ENCODE measurements around the gene REXO1.
A peak's percentile ranks its signal among the peaks of the same experiment; 100 is the strongest.
"Not testable (repeated sequence)": the region's sequence is repeated elsewhere in the genome, so short reads cannot be mapped to it uniquely, and the experiment has no call there.

REXO1 gene

GRCh38 chr19:1875265-1875645 is 27.0 kb upstream of the REXO1 start:
- not testable (repeated sequence) for DNase-seq

- DNase-seq: no peak
These were observed 26.4 kb upstream of the REXO1 start for GRCh38 chr19:1874554-1875185.

- no peak for DNase-seq
These were observed 25.5 kb upstream of the REXO1 start for GRCh38 chr19:1873524-1874473.

GRCh38 chr19:1872807-1873523 is 24.7 kb upstream of the REXO1 start:
- DNase-seq: no peak

- no peak for DNase-seq
These were observed 23.3 kb upstream of the REXO1 start for GRCh38 chr19:1871630-1872029.

- no peak for DNase-seq
These were observed 22.9 kb upstream of the REXO1 start for GRCh38 chr19:1871140-1871597.

GRCh38 chr19:1868971-1869370 is 20.7 kb upstream of the REXO1 start:
- DNase-seq: no peak

GRCh38 chr19:1867349-1867724 is 19.1 kb upstream of the REXO1 start:
- DNase-seq: no peak

- DNase-seq: no peak
These were observed 18.5 kb upstream of the REXO1 start for GRCh38 chr19:1866693-1867348.

GRCh38 chr19:1865172-1866010 is 17.1 kb upstream of the REXO1 start:
- DNase-seq: no peak

- DNase-seq: no peak
These were observed 16.3 kb upstream of the REXO1 start for GRCh38 chr19:1864480-1865171.

GRCh38 chr19:1863638-1864479 is 15.6 kb upstream of the REXO1 start:
- peak; percentile 65 for DNase-seq

GRCh38 chr19:1863328-1863637 is 15.0 kb upstream of the REXO1 start, which contains the start of gene KLF16:
KLF16 (minus strand) TSS chr19:1863579; CDS start chr19:1863497, 82 bp downstream.
- no peak for DNase-seq

- DNase-seq: no peak
These were observed 14.4 kb upstream of the REXO1 start for GRCh38 chr19:1862424-1863327.

GRCh38 chr19:1862068-1862423 is 13.8 kb upstream of the REXO1 start:
- no peak for DNase-seq

- no peak for DNase-seq
These were observed 13.3 kb upstream of the REXO1 start for GRCh38 chr19:1861599-1862031.

GRCh38 chr19:1860821-1861598 is 12.7 kb upstream of the REXO1 start:
- no peak for DNase-seq

GRCh38 chr19:1860042-1860775 is 11.9 kb upstream of the REXO1 start:
- DNase-seq: no peak
